ENCODE results near the gene FAM161A. TPM values are rescaled to one million over a fixed set of nuclear protein-coding genes. Genes with fewer than 3 reads are reported as not detected.

Gene FAM161A, protein sequence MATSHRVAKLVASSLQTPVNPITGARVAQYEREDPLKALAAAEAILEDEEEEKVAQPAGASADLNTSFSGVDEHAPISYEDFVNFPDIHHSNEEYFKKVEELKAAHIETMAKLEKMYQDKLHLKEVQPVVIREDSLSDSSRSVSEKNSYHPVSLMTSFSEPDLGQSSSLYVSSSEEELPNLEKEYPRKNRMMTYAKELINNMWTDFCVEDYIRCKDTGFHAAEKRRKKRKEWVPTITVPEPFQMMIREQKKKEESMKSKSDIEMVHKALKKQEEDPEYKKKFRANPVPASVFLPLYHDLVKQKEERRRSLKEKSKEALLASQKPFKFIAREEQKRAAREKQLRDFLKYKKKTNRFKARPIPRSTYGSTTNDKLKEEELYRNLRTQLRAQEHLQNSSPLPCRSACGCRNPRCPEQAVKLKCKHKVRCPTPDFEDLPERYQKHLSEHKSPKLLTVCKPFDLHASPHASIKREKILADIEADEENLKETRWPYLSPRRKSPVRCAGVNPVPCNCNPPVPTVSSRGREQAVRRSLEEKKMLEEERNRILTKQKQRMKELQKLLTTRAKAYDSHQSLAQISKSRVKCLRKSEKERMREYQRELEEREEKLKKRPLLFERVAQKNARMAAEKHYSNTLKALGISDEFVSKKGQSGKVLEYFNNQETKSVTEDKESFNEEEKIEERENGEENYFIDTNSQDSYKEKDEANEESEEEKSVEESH
- 2.0 and 2.6 TPM in 2 replicates for total RNA-seq

DNA sequence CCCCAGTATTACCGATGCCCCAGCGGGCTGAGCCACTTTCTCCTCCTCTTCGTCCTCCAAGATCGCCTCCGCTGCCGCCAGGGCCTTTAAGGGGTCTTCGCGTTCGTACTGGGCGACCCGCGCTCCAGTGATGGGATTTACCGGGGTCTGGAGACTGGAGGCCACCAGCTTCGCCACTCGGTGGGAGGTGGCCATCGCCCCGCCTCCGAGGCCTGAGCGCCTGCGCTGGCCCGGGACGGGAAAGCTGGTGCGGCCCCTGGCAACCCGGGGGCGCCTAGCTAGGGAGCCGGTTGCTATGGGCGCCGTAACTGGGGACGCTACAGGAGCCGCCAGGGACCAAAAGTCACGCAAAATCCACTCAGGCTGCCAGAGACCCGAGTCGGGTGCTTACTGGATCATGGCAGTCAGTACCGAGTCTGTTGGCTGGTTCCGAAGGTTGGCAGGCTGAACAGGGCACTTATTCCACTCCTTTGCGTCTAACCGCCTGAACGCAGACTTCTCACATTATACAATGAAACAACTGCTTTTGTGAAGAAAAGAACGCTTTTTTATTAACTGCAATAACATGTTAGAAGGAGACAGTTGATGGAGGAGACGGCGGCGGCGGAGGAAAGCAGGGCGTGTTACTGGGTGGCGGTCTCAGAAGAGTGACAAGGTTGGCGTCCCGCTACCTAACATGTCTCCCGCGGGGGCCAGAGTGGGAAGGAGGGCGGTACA, at the start of gene FAM161A:
FAM161A (minus strand) TSS at position 214 of the 717 bp plus-strand sequence; CDS start at position 195, 19 bp downstream.

DNA sequence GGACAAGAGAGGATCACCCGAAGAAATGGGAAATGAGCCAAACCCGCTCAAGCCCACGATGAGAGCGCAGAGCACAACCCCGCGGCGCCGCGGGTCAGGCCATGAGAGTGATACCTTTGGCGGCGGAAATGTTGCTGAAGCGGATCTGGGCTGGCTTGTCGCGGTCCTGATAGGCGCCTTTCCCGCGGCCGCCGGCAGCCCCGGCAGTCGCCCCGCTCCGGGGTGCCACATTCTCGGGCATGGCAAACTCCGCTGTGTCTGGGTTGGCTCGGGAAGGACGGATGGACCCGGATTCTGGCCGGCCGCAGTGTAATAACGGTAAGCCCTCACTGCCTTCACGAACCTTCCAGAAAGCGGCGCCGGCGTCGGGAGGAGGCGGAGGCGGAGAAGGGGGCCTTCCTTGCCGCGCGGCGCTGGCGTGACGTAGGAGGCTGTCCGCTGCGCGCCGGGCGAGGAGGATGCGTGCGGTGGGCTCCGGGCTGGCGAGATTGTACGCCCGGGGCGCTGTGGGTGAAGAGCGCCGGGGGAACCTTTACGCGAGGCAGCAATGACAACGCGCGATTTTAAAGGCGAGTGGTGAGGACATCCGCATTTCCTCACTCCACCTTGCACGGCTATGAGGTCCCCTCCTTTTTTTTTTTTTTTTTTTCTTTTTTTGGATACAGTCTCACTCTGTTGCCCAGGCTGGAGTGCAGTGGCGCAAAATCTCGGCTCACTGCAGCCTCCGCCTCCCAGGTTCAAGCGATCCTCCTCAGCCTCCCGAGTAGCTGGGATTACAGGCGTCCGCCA, 34.6 kb upstream of the FAM161A start, which contains the start of gene CCT4:
CCT4 (minus strand) TSS at position 390 of the 789 bp plus-strand sequence; CDS start at position 241, 149 bp downstream.

Small RNAs within 50 kb of the gene (small RNA-seq; reads per million reads assigned to genes)
- 0.10 reads per million for gene RPS24P7 (ENCODE audit: low replicate concordance)

Other genes starting within 250 kb of the FAM161A start
- gene CCT4, start 34.6 kb upstream of the FAM161A start, total RNA-seq: 115 and 159 TPM in 2 replicates
- 34.6 and 49.2 TPM in 2 replicates for gene COMMD1, start 51.6 kb upstream of the FAM161A start, total RNA-seq